CD8-positive, alpha-beta memory T cell (primary cell): ENCODE results near the gene ADGRA3. TPM values are rescaled to one million over a fixed set of nuclear protein-coding genes. Genes with fewer than 3 reads are reported as not detected.
A peak's percentile ranks its signal among the peaks of the same experiment; 100 is the strongest.

Experiments used
- CTCF ChIA-PET: fragments of 350-600 bp; sonication (Branson Sonifier 250); formaldehyde crosslinking; loops from one replicate; lab custom pipeline; 2021; ENCODE audit warnings: antibody characterized with exemption; lab: Charles Lee
- POLR2A ChIA-PET: fragments of 350-600 bp; sonication (Branson Sonifier 250); formaldehyde crosslinking; loops from one replicate; lab custom pipeline; 2021; ENCODE audit warnings: antibody characterized with exemption; lab: Charles Lee
- DNase-seq, 5 donors: peaks; one replicate each; pipeline versions ENCODE4 v3.0.0 to v3.0.0-alpha.2; 2020 to 2022; ENCODE audit warnings: mixed read lengths in 1 of 5
- H3K27ac ChIP-seq: one replicate; pipeline ENCODE4 v1.7.0; 2013; ENCODE audit warnings: low read depth, mild to moderate bottlenecking, low read length, moderate library complexity
- H3K27me3 ChIP-seq: 2 replicates; pipeline ENCODE4 v1.7.0; 2013; ENCODE audit warnings: low read length, mild to moderate bottlenecking; ENCODE audit not compliant: insufficient read depth, poor library complexity, severe bottlenecking
- H3K36me3 ChIP-seq: 2 replicates; pipeline ENCODE4 v1.7.0; 2013; ENCODE audit warnings: mild to moderate bottlenecking, low read length, moderate library complexity; ENCODE audit not compliant: insufficient read depth
- H3K4me1 ChIP-seq: 2 replicates; pipeline ENCODE4 v1.7.0; 2013; ENCODE audit warnings: mild to moderate bottlenecking, low read length, moderate library complexity; ENCODE audit not compliant: insufficient read depth
- H3K4me3 ChIP-seq: 2 replicates; pipeline ENCODE4 v1.7.0; 2013; ENCODE audit warnings: mild to moderate bottlenecking, low read length
- H3K9me3 ChIP-seq: 2 replicates; pipeline ENCODE4 v1.7.0; 2013; ENCODE audit warnings: mild to moderate bottlenecking, low read length
- H3K27ac Mint-ChIP-seq, 8 donors: one replicate each; pipeline ENCODE4 v1.8.0; 2020 to 2021; ENCODE audit warnings: mixed read lengths in 8 of 8, mild to moderate bottlenecking in 6 of 8, inconsistent platforms in 3 of 8, moderate library complexity in 3 of 8
- H3K27me3 Mint-ChIP-seq, 2 donors: one replicate each; pipeline ENCODE4 v1.8.0; 2020 to 2021; ENCODE audit warnings: mixed read lengths in 2 of 2, mild to moderate bottlenecking in 1 of 2, moderate library complexity in 1 of 2
- H3K36me3 Mint-ChIP-seq, 3 donors: one replicate each; pipeline ENCODE4 v1.8.0; 2020 to 2021; ENCODE audit warnings: mixed read lengths in 3 of 3, inconsistent platforms in 1 of 3, mild to moderate bottlenecking in 1 of 3
- H3K4me1 Mint-ChIP-seq, 3 donors: one replicate each; pipeline ENCODE4 v1.8.0; 2020 to 2021; ENCODE audit warnings: mixed read lengths in 3 of 3, inconsistent platforms in 1 of 3, mild to moderate bottlenecking in 1 of 3
- H3K4me3 Mint-ChIP-seq, 7 donors: one replicate each; pipeline ENCODE4 v1.8.0; 2020 to 2021; ENCODE audit warnings: mixed read lengths in 7 of 7, mild to moderate bottlenecking in 6 of 7, moderate library complexity in 4 of 7, inconsistent platforms in 2 of 7
- H3K9me3 Mint-ChIP-seq, 5 donors: one replicate each; pipeline ENCODE4 v1.8.0; 2020 to 2022; ENCODE audit warnings: mixed read lengths in 5 of 5, mild to moderate bottlenecking in 3 of 5, moderate library complexity in 2 of 5, inconsistent platforms in 1 of 5
- polyA plus RNA-seq: library from polyadenylated mRNA; unstranded; fragments of 300-500 nt; fragmentation: Illumina TruSeq; gene quantifications from one replicate; pipeline ENCODE4 v1.2.3, GENCODE V29; 2021
- total RNA-seq, 2 experiments: library from RNA; stranded (reverse); gene quantifications; one replicate each; pipeline ENCODE4 v1.2.3, GENCODE V29; 2021

The ADGRA3 gene
- total and polyA plus RNA-seq, 3 experiments from 2014 or later: 0.32 to 2.2 (median 2.1) TPM

DNA sequence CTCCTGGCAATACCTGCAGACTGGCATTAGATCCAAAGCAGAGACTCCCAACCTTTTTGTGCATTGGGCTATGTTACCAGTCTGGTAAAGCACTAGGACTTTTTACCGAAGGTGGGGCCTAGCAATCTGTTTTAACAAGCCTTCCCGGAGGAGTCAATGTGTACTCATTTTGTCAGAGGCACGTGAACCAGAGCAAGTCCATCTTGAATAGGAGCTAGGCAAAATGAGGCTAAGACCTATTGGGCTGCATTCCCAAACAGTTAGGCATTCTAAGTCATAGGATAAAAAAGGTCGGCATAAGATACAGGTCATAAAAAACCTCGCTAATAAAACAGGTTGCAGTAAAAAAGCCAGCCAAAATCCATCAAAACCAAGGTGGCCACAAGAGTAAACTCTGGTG lies 22.3 kb downstream of the ADGRA3 start:
- DNase-seq: no peak
- no peak overlapping the region for H3K27ac ChIP-seq
- H3K27me3 ChIP-seq: no peaks in the 10 kb centered on the region
- ChIA-PET CTCF (no interaction called here), POLR2A (no interaction called here)
- peaks cover 0 to 1% (median 0%) of the 10 kb centered on the region in 3 donors for H3K36me3 Mint-ChIP-seq
- no peaks in the 10 kb centered on the region for H3K36me3 ChIP-seq
- no peaks in the 10 kb centered on the region for H3K27me3 Mint-ChIP-seq
- peaks cover 2 to 14% (median 3%) of the 10 kb centered on the region in 5 donors for H3K9me3 Mint-ChIP-seq
- no peaks in the 10 kb centered on the region for H3K9me3 ChIP-seq
- H3K4me3 ChIP-seq: no peak overlapping the region
- H3K4me3 Mint-ChIP-seq: no peak overlapping the region
- no peak overlapping the region for H3K27ac Mint-ChIP-seq
- no peaks in the 10 kb centered on the region for H3K4me1 Mint-ChIP-seq
- no peaks in the 10 kb centered on the region for H3K4me1 ChIP-seq

DNA sequence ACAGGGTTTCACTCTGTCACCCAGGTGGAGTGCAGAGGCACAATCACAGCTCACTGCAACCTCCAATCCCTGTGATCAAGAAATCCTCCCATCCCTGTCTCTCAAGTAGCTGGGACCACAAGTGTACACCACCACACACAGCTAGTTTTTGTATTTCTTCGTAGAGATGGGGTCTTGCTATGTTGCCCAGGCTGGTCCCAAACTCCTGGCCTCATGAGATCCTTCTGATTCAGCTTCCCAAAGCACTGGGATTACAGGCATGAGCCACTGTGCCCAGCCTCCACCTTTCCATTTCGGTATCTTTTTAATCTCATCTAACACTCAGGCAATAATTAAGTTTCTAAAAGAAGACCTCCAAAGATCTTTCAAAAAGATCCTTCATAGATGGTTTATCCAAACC lies 22.9 kb downstream of the ADGRA3 start:
- H3K4me1 Mint-ChIP-seq: no peaks in the 10 kb centered on the region
- Histone ChIP-seq H3K4me3 (no peak overlapping the region), H3K27me3 (no peaks in the 10 kb centered on the region), H3K27ac (no peak overlapping the region), H3K9me3 (no peaks in the 10 kb centered on the region), H3K4me1 (no peaks in the 10 kb centered on the region), H3K36me3 (no peaks in the 10 kb centered on the region)
- no peak overlapping the region for H3K4me3 Mint-ChIP-seq
- no peak overlapping the region for H3K27ac Mint-ChIP-seq
- ChIA-PET POLR2A (no interaction called here), CTCF (no interaction called here)
- peaks cover 2 to 15% (median 3%) of the 10 kb centered on the region in 5 donors for H3K9me3 Mint-ChIP-seq
- DNase-seq: no peak
- peaks cover 0 to 3% (median 0%) of the 10 kb centered on the region in 3 donors for H3K36me3 Mint-ChIP-seq
- no peaks in the 10 kb centered on the region for H3K27me3 Mint-ChIP-seq

DNA sequence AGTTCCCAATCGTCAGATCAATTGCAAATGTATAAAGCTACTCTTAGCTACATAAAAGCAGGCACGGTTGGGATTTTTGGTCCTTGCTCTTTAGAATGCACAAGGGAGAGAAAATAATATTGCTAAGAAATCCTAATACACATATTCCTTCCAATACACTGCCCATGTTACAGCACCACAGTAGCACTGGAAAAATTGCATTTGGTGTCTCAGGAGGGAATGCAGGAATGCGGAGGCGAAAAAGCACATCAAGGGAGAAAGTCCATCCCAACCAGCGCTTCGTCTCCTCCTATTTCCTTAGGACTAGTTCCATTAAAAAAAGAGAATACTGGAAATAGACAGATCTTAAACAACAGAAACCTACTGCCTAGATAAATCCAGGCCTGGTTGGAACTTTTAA lies 23.9 kb downstream of the ADGRA3 start:
- ChIA-PET POLR2A (no interaction called here), CTCF (no interaction called here)

DNA sequence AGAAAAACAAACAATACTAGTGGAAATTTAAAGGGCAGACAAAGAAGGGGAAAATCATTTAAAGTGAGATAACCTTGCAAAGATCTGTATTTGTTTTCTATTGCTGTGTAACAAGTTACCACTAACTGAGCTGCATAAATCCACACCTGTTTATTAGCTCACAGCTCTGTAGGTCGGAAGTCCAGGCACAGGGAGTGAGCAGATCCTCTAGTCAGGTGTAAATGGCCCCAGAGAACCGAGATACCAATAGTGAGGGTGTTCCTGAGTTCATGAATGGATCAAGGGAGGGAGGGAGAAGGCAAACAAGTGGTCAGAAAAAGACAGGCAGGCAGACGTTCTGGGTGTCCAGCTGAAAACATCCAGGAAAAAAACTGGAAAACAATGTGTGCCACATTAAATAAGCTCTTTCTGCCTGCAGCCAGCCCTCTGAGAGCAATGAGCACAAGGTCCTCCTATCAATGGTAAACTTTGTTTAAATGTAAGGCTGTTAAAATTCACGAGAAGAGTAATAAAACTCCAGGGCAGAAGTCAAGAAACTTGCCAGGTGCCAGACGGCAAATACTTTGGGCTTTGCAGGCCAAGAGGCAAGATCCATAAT lies 25.0 kb downstream of the ADGRA3 start:
- Histone ChIP-seq H3K27me3 (no peaks in the 10 kb centered on the region), H3K4me3 (no peak overlapping the region), H3K27ac (no peak overlapping the region), H3K9me3 (no peaks in the 10 kb centered on the region), H3K4me1 (no peaks in the 10 kb centered on the region), H3K36me3 (no peaks in the 10 kb centered on the region)
- Mint-ChIP-seq H3K9me3 (peaks cover 0 to 15% (median 3%) of the 10 kb centered on the region in 5 donors), H3K4me3 (no peak overlapping the region), H3K4me1 (no peaks in the 10 kb centered on the region), H3K36me3 (peaks cover 0 to 3% (median 0%) of the 10 kb centered on the region in 3 donors), H3K27me3 (no peaks in the 10 kb centered on the region), H3K27ac (no peak overlapping the region)
- no peak for DNase-seq
- POLR2A ChIA-PET: no interaction called here
- CTCF ChIA-PET: no interaction called here

More for the DNA sequence above, 23.9 kb downstream of the ADGRA3 start:
- Histone ChIP-seq H3K4me1 (no peaks in the 10 kb centered on the region), H3K27me3 (no peaks in the 10 kb centered on the region), H3K4me3 (no peak overlapping the region), H3K36me3 (no peaks in the 10 kb centered on the region), H3K27ac (no peak overlapping the region), H3K9me3 (no peaks in the 10 kb centered on the region)
- Mint-ChIP-seq H3K27ac (no peak overlapping the region), H3K4me1 (no peaks in the 10 kb centered on the region), H3K4me3 (no peak overlapping the region), H3K27me3 (no peaks in the 10 kb centered on the region), H3K9me3 (peaks cover 1 to 15% (median 3%) of the 10 kb centered on the region in 5 donors), H3K36me3 (peaks cover 0 to 3% (median 0%) of the 10 kb centered on the region in 3 donors)
- no peak for DNase-seq

DNA sequence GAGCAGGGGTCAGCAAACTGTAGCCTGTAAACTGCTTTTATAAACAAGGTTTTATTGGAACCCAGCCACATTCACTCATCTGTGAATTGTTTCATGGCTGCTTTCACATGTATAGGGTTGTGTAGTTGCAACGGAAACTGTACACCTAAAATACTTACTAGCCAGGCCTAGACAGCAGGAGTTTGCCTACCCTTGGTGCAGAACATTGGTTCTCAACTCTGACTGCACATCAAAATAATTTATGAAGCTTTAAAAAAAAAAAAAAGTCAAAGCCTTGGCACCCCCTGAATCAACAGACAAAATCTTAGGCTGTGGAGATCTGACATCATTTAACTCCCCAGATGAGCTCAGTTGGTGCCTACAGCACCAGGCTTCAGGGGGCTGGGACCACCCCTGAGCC lies 27.8 kb downstream of the ADGRA3 start:
- Histone ChIP-seq H3K36me3 (no peaks in the 10 kb centered on the region), H3K4me1 (no peaks in the 10 kb centered on the region), H3K9me3 (no peaks in the 10 kb centered on the region), H3K4me3 (no peak overlapping the region), H3K27me3 (no peaks in the 10 kb centered on the region), H3K27ac (no peak overlapping the region)
- H3K36me3 Mint-ChIP-seq: peaks cover 0 to 3% (median 0%) of the 10 kb centered on the region in 3 donors
- ChIA-PET CTCF (no interaction called here), POLR2A (no interaction called here)
- H3K27ac Mint-ChIP-seq: no peak overlapping the region
- DNase-seq: no peak
- H3K4me1 Mint-ChIP-seq: no peaks in the 10 kb centered on the region
- H3K9me3 Mint-ChIP-seq: peaks cover 0 to 13% (median 0%) of the 10 kb centered on the region in 5 donors
- no peak overlapping the region for H3K4me3 Mint-ChIP-seq
- no peaks in the 10 kb centered on the region for H3K27me3 Mint-ChIP-seq

DNA sequence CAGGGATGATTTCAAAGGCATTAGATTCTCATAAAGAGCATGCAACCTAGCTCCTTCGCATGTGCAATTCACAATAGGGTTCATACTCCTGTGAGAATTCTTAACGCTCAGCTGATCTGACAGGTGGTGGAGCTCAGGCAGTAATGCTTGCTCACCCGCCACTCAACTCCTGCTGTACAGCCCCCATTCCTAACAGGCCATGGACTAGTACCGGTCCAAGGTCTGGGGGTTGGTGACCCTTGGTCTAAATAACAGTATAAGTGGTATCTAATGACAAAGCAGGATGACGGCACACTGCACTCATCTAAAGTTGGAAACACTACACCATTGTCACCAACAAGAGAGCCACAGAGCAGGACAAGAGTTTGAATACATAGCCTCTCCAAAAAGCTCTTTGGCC lies 28.5 kb downstream of the ADGRA3 start:
- Mint-ChIP-seq H3K27me3 (no peaks in the 10 kb centered on the region), H3K36me3 (peaks cover 0 to 3% (median 0%) of the 10 kb centered on the region in 3 donors), H3K4me3 (no peak overlapping the region), H3K4me1 (no peaks in the 10 kb centered on the region), H3K9me3 (peaks cover 0 to 12% (median 0%) of the 10 kb centered on the region in 5 donors), H3K27ac (peak overlapping the region in 1 of 8 donors; percentile 74)
- Histone ChIP-seq H3K9me3 (no peaks in the 10 kb centered on the region), H3K36me3 (no peaks in the 10 kb centered on the region), H3K4me1 (no peaks in the 10 kb centered on the region), H3K27ac (no peak overlapping the region), H3K27me3 (no peaks in the 10 kb centered on the region), H3K4me3 (no peak overlapping the region)
- ChIA-PET POLR2A (no interaction called here), CTCF (no interaction called here)
- no peak for DNase-seq

DNA sequence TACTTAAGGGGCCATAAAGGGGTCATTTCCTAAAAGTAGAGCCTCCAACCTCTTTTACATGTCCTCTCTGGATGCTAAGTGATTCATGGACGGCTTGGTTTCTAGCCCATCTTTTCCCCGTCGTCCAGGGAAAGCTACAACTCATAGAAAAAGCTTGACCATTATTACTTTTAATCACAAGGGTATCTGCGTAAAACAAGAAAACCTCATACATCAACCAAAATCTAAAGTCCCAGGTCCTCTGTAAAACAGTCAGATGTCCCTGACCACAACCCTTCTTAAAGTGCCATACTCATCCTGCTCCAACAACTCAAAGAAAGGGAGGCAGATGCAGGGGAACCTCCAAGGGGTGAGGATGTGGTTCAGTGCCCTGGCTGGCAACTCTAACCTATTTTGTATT lies 29.6 kb downstream of the ADGRA3 start:
- Mint-ChIP-seq H3K9me3 (peaks cover 0 to 8% (median 0%) of the 10 kb centered on the region in 5 donors), H3K36me3 (peaks cover 0 to 3% (median 0%) of the 10 kb centered on the region in 3 donors), H3K27me3 (no peaks in the 10 kb centered on the region), H3K27ac (no peak overlapping the region), H3K4me1 (no peaks in the 10 kb centered on the region), H3K4me3 (no peak overlapping the region)
- POLR2A ChIA-PET: no interaction called here
- CTCF ChIA-PET: no interaction called here
- Histone ChIP-seq H3K4me1 (no peaks in the 10 kb centered on the region), H3K9me3 (no peaks in the 10 kb centered on the region), H3K27me3 (no peaks in the 10 kb centered on the region), H3K4me3 (no peak overlapping the region), H3K36me3 (no peaks in the 10 kb centered on the region), H3K27ac (no peak overlapping the region)
- DNase-seq: no peak

DNA sequence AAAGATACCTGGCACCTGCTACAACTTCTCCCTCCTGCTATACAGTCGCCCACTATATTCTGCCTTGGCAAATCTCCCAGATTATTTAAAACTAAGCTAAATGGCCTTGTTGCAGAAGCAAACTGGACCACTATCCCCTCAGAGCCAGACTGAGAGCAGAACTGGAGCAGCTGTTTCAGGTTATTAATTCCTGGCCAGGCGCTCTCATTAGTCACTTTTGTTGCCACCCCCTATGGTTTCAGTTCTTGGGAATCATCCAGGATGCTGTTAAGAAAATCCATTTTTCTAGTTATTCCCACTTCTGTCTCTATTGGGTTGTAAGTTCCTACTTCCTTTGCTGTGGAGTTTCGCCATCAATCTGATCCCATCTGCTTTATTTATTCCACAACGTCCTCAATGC lies 30.1 kb downstream of the ADGRA3 start:
- no peaks in the 10 kb centered on the region for H3K9me3 ChIP-seq
- Mint-ChIP-seq H3K4me1 (no peaks in the 10 kb centered on the region), H3K9me3 (peaks cover 0 to 8% (median 0%) of the 10 kb centered on the region in 5 donors), H3K27me3 (no peaks in the 10 kb centered on the region), H3K4me3 (no peak overlapping the region), H3K27ac (no peak overlapping the region), H3K36me3 (peaks cover 0 to 3% (median 0%) of the 10 kb centered on the region in 3 donors)
- no peak overlapping the region for H3K27ac ChIP-seq
- H3K4me1 ChIP-seq: no peaks in the 10 kb centered on the region
- CTCF ChIA-PET: no interaction called here
- POLR2A ChIA-PET: no interaction called here
- no peak overlapping the region for H3K4me3 ChIP-seq
- DNase-seq: no peak
- H3K27me3 ChIP-seq: no peaks in the 10 kb centered on the region
- no peaks in the 10 kb centered on the region for H3K36me3 ChIP-seq
